A549 (cell line): Measurements from ENCODE around the gene ALKBH7. TPM values are rescaled to one million over a fixed set of nuclear protein-coding genes. Genes with fewer than 3 reads are reported as not detected.

Experiments used
- ATAC-seq, 2 experiments: fragments of 200-7000 bp in 1 of 2; fragments of >200 bp in 1 of 2; cut with Nextera tagmentation in 1 of 2; cut with Tn5 transposase in 1 of 2; 3 replicates each; pipeline versions ENCODE4 v1.8.0 to v1.9.1; 2018 to 2020; ENCODE audit warnings: mild to moderate bottlenecking in 1 of 2, moderate library complexity in 1 of 2
- CTCF ChIA-PET: fragments of 300-600 bp; sonication (Branson Sonifier 250); formaldehyde crosslinking; extraction: SDS; loops from one replicate; lab custom pipeline; 2021; ENCODE audit warnings: antibody characterized with exemption, inconsistent platforms; lab: Yijun Ruan, JAX
- POLR2A ChIA-PET: fragments of 350-600 bp; formaldehyde crosslinking; extraction: SDS; loops from one replicate; lab custom pipeline; 2021; ENCODE audit warnings: antibody characterized with exemption, inconsistent platforms; lab: Yijun Ruan, JAX
- DNase-seq, 2 experiments: peaks; one replicate each; pipeline versions ENCODE4 v3.0.0 to v3.0.0-alpha.2; 2011 to 2016; ENCODE audit warnings: low read depth in 1 of 2, low spot score in 1 of 2
- FAIRE-seq: peaks from 2 replicates; lab custom pipeline; 2011; peaks lifted over from hg19 to GRCh38; lab: Jason Lieb, UNC
- H3K27ac ChIP-seq, 2 experiments: fragments of >200 bp; sonication (Bioruptor Twin); formaldehyde crosslinking; 3 replicates each; pipeline ENCODE4 v1.5.1; 2016 to 2017
- H3K4me1 ChIP-seq: fragments of >200 bp; sonication (Bioruptor Twin); formaldehyde crosslinking; 3 replicates; pipeline ENCODE4 v1.6.1; 2016
- H3K4me2 ChIP-seq: fragments of >200 bp; sonication (Bioruptor Twin); formaldehyde crosslinking; 3 replicates; pipeline ENCODE4 v1.6.1; 2016
- H3K4me3 ChIP-seq: fragments of >200 bp; sonication (Bioruptor Twin); formaldehyde crosslinking; 3 replicates; pipeline ENCODE4 v1.5.1; 2016
- H3K9me3 ChIP-seq: fragments of >200 bp; sonication (Bioruptor Twin); formaldehyde crosslinking; 3 replicates; pipeline ENCODE4 v1.6.1; 2016
- CEBPB ChIP-seq, 2 experiments: fragments of >200 bp in 1 of 2; sonication (Bioruptor Twin) in 1 of 2; formaldehyde crosslinking in 1 of 2; IDR thresholded peaks; 2 replicates each; pipeline ENCODE4 v1.6.1; 2012 to 2016
- E2F6 ChIP-seq: IDR thresholded peaks from 2 replicates; pipeline ENCODE4 v1.6.1; 2012; ENCODE audit warnings: low read depth, borderline replicate concordance
- EP300 ChIP-seq, 2 experiments: fragments of >200 bp; sonication (Bioruptor Twin); formaldehyde crosslinking; IDR thresholded peaks; 2 replicates in 1 of 2; 3 replicates in 1 of 2; pipeline ENCODE4 v1.6.1; 2016 to 2017
- FOSL2 ChIP-seq, 2 experiments: fragments of 450-650 bp in 1 of 2; fragments of >200 bp in 1 of 2; sonication (Bioruptor Twin) in 1 of 2; formaldehyde crosslinking; IDR thresholded peaks; 2 replicates each; pipeline versions ENCODE4 v1.5.0 to v1.6.1; 2016 to 2020; ENCODE audit warnings: mild to moderate bottlenecking in 1 of 2, moderate library complexity in 1 of 2
- HES2 ChIP-seq: fragments of >200 bp; sonication (Bioruptor Twin); formaldehyde crosslinking; IDR thresholded peaks from 2 replicates; pipeline ENCODE4 v1.6.1; 2016
- HEYL ChIP-seq: fragments of 250-450 bp; sonication (Bioruptor Pico); IDR thresholded peaks from 2 replicates; pipeline ENCODE4 v1.8.0; 2021; ENCODE audit warnings: mild to moderate bottlenecking, moderate library complexity
- HOXA7 ChIP-seq: fragments of 250-450 bp; sonication (Bioruptor Pico); IDR thresholded peaks from 2 replicates; pipeline ENCODE4 v1.5.0; 2020; ENCODE audit warnings: mild to moderate bottlenecking, moderate library complexity
- JUNB ChIP-seq: fragments of >200 bp; sonication (Bioruptor Twin); formaldehyde crosslinking; IDR thresholded peaks from 2 replicates; pipeline ENCODE4 v1.6.1; 2016
- KDM1A ChIP-seq: fragments of 200-600 bp; sonication (generic); IDR thresholded peaks from 2 replicates; pipeline ENCODE4 v1.6.1; 2016; ENCODE audit warnings: low read depth, mild to moderate bottlenecking
- NPAS2 ChIP-seq: fragments of 250-450 bp; sonication (Bioruptor Pico); IDR thresholded peaks from 2 replicates; pipeline ENCODE4 v1.8.0; 2022; ENCODE audit warnings: mild to moderate bottlenecking, moderate library complexity, borderline replicate concordance
- NR3C1 ChIP-seq: fragments of >200 bp; sonication (Bioruptor Twin); formaldehyde crosslinking; IDR thresholded peaks from 3 replicates; pipeline ENCODE4 v1.6.1; 2017
- PHF8 ChIP-seq: fragments of 200-600 bp; sonication (generic); IDR thresholded peaks from 2 replicates; pipeline ENCODE4 v1.6.1; 2016; ENCODE audit warnings: low read depth, mild to moderate bottlenecking, antibody characterized with exemption, moderate library complexity, borderline replicate concordance
- POLR2AphosphoS2 ChIP-seq: conservative IDR thresholded peaks from 2 replicates; pipeline ENCODE4 v1.6.1; 2012; ENCODE audit warnings: low read length, improper control_type of control experiment, inconsistent platforms
- RAD21 ChIP-seq, 2 experiments: fragments of >200 bp in 1 of 2; sonication (Bioruptor Twin) in 1 of 2; formaldehyde crosslinking in 1 of 2; IDR thresholded peaks in 1 of 2; conservative IDR thresholded peaks in 1 of 2; 2 replicates in 1 of 2; 3 replicates in 1 of 2; pipeline ENCODE4 v1.6.1; 2012 to 2018; ENCODE audit warnings: inconsistent platforms in 1 of 2
- RFX5 ChIP-seq: fragments of 450-650 bp; IDR thresholded peaks from 2 replicates; pipeline ENCODE4 v1.7.1; 2014; ENCODE audit warnings: antibody characterized with exemption, mild to moderate bottlenecking, moderate library complexity
- SMC3 ChIP-seq: fragments of >200 bp; sonication (Bioruptor Twin); formaldehyde crosslinking; IDR thresholded peaks from 3 replicates; pipeline ENCODE4 v1.6.1; 2018; ENCODE audit warnings: inconsistent platforms
- ZSCAN20 ChIP-seq: fragments of 250-450 bp; sonication (Bioruptor Pico); IDR thresholded peaks from 2 replicates; pipeline ENCODE4 v1.8.0; 2022; ENCODE audit warnings: mild to moderate bottlenecking, moderate library complexity
- WGBS: methylation state at CpG from one replicate; pipeline ENCODE4 v1.1.6; 2017; ENCODE audit errors: missing lambda C conversion rate; 5-methylcytosine and 5-hydroxymethylcytosine counted together
- polyA plus RNA-seq, 4 experiments: library from polyadenylated mRNA; depleted of rRNA in 3 of 4; stranded (reverse); fragments of >200 nt; fragmentation: RNase III in 1 of 4; extraction: RNeasy Plus Mini Kit Qiagen cat#74134 plus additional on column Dnase treatment in 1 of 4; gene quantifications; 2 replicates in 3 of 4; 3 replicates in 1 of 4; pipeline ENCODE4 v1.2.3, GENCODE V29; 2011 to 2017
- TF ChIP-seq, protein P1 (sequence below): fragments of >200 bp; sonication (Bioruptor Twin); formaldehyde crosslinking; IDR thresholded peaks from 3 replicates; pipeline ENCODE4 v1.5.1; 2016
- TF ChIP-seq, protein P2 (sequence below): fragments of 150-350 bp; IDR thresholded peaks from 2 replicates; pipeline ENCODE4 v1.6.1; 2014; ENCODE audit warnings: low read depth, mild to moderate bottlenecking, low read length
- TF ChIP-seq, protein P3 (sequence below): fragments of 250-450 bp; sonication (Bioruptor Pico); IDR thresholded peaks from 2 replicates; pipeline ENCODE4 v1.5.0; 2021; ENCODE audit warnings: mild to moderate bottlenecking, moderate library complexity, borderline replicate concordance

Gene ALKBH7
- polyA plus RNA-seq, 2 of the 4 experiments (the other 2 are of a cell fraction): 10.2 to 18.1 TPM

DNA sequence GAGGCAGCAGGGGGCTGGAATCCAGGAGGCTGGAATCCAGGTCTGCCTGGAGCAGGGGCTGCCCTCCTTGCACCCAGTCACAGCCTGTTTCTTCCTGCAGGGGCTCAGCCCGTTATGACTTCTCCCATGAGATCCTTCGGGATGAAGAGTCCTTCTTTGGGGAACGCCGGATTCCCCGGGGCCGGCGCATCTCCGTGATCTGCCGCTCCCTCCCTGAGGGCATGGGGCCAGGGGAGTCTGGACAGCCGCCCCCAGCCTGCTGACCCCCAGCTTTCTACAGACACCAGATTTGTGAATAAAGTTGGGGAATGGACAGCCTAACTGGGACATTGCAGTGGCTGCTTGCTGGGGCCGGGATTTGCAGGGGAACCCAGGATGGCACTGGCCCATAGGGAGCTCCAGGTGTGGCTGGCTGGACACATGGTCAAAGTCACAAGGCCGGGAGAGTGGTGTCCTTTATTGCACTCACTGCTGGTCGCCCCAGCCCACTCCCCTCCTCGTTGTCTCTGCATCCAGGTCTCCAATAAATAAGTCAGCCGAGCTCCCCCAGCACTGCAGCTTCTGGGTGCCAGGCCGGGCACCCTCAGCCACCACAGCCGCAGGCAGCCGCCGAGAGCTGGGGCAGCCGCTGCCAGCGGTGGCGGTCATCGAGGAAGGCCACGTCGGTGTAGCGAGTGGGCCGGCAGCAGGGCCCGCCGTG lies 2.3 kb downstream of the ALKBH7 start:
- no peak overlapping the region for H3K4me2 ChIP-seq
- peaks cover 7% of the 10 kb centered on the region; the same call in 2 of the 3 replicates for H3K4me1 ChIP-seq
- WGBS: 93% methylated on average over 13 of the region's 29 CpGs
- TF ChIP-seq NPAS2 (CRISPR knock-in tag) (no peak), RAD21 (conservative IDR thresholded peaks at IDR 0.05 in 1 of 2, IDR thresholded peaks at IDR 0.05 in 1 of 2) (no peak), EP300 (IDR thresholded peaks at IDR 0.05) (no peak), JUNB (no peak), ZSCAN20 (no peak), KDM1A (no peak), SMC3 (no peak), RFX5 (no peak), FOSL2 (IDR thresholded peaks at IDR 0.05) (no peak), FOSL2 (CRISPR knock-in tag; IDR thresholded peaks at IDR 0.05) (no peak), POLR2AphosphoS2 (no peak), HOXA7 (CRISPR knock-in tag) (no peak), E2F6 (no peak), PHF8 (no peak), NR3C1 (no peak), HES2 (no peak)
- TF ChIP-seq, protein P1, sequence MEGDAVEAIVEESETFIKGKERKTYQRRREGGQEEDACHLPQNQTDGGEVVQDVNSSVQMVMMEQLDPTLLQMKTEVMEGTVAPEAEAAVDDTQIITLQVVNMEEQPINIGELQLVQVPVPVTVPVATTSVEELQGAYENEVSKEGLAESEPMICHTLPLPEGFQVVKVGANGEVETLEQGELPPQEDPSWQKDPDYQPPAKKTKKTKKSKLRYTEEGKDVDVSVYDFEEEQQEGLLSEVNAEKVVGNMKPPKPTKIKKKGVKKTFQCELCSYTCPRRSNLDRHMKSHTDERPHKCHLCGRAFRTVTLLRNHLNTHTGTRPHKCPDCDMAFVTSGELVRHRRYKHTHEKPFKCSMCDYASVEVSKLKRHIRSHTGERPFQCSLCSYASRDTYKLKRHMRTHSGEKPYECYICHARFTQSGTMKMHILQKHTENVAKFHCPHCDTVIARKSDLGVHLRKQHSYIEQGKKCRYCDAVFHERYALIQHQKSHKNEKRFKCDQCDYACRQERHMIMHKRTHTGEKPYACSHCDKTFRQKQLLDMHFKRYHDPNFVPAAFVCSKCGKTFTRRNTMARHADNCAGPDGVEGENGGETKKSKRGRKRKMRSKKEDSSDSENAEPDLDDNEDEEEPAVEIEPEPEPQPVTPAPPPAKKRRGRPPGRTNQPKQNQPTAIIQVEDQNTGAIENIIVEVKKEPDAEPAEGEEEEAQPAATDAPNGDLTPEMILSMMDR: no peak
- TF ChIP-seq, protein P2, sequence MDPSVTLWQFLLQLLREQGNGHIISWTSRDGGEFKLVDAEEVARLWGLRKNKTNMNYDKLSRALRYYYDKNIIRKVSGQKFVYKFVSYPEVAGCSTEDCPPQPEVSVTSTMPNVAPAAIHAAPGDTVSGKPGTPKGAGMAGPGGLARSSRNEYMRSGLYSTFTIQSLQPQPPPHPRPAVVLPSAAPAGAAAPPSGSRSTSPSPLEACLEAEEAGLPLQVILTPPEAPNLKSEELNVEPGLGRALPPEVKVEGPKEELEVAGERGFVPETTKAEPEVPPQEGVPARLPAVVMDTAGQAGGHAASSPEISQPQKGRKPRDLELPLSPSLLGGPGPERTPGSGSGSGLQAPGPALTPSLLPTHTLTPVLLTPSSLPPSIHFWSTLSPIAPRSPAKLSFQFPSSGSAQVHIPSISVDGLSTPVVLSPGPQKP: no peak
- TF ChIP-seq, protein P3, sequence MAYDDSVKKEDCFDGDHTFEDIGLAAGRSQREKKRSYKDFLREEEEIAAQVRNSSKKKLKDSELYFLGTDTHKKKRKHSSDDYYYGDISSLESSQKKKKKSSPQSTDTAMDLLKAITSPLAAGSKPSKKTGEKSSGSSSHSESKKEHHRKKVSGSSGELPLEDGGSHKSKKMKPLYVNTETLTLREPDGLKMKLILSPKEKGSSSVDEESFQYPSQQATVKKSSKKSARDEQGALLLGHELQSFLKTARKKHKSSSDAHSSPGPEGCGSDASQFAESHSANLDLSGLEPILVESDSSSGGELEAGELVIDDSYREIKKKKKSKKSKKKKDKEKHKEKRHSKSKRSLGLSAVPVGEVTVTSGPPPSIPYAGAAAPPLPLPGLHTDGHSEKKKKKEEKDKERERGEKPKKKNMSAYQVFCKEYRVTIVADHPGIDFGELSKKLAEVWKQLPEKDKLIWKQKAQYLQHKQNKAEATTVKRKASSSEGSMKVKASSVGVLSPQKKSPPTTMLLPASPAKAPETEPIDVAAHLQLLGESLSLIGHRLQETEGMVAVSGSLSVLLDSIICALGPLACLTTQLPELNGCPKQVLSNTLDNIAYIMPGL (CRISPR knock-in tag): no peak
- ATAC-seq: no peak
- H3K4me3 ChIP-seq: no peak overlapping the region
- CTCF ChIA-PET: no interaction called here
- POLR2A ChIA-PET: no interaction called here
- no peak for FAIRE-seq
- no peak for DNase-seq
- H3K27ac ChIP-seq: no peak overlapping the region
- H3K9me3 ChIP-seq: no peaks in the 10 kb centered on the region

DNA sequence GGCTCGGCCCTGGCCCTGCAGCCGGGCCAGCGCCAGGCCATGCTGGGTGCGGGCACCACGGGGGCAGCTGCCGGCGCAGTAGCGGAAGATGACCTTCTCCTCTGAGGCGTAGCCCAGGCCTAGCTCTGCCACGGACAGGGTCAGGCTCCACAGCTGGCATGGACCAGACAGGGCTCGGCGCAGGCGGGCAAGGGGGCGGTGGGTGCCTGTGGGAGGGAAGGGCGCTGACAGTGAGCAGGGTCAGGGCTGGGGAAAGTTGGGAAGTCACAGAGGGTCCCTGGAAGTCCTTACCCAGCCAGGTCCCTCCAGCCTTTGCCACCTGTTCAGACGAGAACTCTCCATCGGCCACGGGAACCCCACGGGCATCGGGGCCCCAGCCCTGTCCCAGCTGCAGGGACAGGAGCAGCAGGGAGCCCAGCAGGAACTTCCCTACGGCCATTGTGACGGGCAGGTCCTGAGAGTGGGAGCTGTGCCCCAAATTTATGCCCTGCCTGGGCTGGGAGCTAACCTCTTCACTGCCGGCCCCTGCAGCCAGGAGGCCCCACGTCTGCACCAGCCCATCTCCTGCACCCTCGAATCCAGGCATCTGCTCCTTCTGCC lies 2.9 kb downstream of the ALKBH7 start, which contains the start of gene PSPN:
PSPN (minus strand) TSS at position 523 of the 600 bp plus-strand sequence; CDS start at position 439, 84 bp downstream.
- DNase-seq (no peak), ATAC-seq (no peak), FAIRE-seq (no peak)
- Histone ChIP-seq H3K9me3 (no peaks in the 10 kb centered on the region), H3K27ac (no peak within 1 kb of the TSS), H3K4me1 (peaks cover 7% of the 10 kb centered on the region; the same call in 2 of the 3 replicates), H3K4me3 (no peak within 1 kb of the TSS), H3K4me2 (no peak within 1 kb of the TSS)
- TF ChIP-seq HOXA7 (CRISPR knock-in tag) (no peak), RAD21 (conservative IDR thresholded peaks at IDR 0.05 in 1 of 2, IDR thresholded peaks at IDR 0.05 in 1 of 2) (no peak), HEYL (CRISPR knock-in tag) (no peak), CEBPB (IDR thresholded peaks at IDR 0.05) (no peak)
- CTCF ChIA-PET: no interaction called here
- POLR2A ChIA-PET: no interaction called here
- WGBS: 97% methylated on average over 9 of the region's 25 CpGs
